ENCODE measurements around the gene DNAJC11.

The DNAJC11 gene

DNA sequence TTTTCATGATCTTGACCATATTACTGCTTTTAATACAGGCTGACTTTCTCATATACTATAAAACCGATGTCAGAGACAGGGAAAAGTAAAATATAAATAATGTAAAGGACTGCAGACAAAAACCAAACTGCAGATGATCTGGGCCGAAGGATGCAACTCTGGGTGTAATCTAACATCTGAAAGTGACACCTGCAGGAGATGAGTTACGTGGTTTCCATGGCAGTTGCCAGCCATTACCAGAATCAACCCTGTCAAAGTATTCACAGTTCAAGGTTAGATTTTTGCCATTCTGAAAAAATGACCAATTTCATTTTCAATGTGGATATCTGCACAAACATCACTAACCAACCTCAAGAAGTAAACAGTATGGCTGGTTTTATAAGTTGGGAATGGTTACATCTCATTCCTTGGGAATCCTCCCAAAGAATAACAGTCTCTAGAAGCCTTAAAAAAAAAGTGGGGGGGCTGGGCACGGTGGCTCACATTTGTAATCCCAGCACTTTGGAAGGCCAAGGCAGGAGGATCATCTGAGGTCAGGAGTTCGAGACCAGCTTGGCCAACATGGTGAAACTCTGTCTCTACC lies 27.7 kb downstream of the DNAJC11 start:
- Histone ChIP-seq H3K27me3 (ENCODE audit: insufficient read depth, poor library complexity, severe bottlenecking) (no peaks in the 10 kb centered on the region), H3K4me3 (replicated peaks; ENCODE audit: insufficient read depth, low read length) (no peak overlapping the region), H3K27ac (replicated peaks) (no peak overlapping the region)
- DNase-seq (ENCODE audit: low read depth in 1 of 2, low spot score in 1 of 2), result no peak
- TF ChIP-seq REST (IDR thresholded peaks at IDR 0.05; ENCODE audit: insufficient replicate concordance, low read depth), result no peak
- TF ChIP-seq, protein P1, sequence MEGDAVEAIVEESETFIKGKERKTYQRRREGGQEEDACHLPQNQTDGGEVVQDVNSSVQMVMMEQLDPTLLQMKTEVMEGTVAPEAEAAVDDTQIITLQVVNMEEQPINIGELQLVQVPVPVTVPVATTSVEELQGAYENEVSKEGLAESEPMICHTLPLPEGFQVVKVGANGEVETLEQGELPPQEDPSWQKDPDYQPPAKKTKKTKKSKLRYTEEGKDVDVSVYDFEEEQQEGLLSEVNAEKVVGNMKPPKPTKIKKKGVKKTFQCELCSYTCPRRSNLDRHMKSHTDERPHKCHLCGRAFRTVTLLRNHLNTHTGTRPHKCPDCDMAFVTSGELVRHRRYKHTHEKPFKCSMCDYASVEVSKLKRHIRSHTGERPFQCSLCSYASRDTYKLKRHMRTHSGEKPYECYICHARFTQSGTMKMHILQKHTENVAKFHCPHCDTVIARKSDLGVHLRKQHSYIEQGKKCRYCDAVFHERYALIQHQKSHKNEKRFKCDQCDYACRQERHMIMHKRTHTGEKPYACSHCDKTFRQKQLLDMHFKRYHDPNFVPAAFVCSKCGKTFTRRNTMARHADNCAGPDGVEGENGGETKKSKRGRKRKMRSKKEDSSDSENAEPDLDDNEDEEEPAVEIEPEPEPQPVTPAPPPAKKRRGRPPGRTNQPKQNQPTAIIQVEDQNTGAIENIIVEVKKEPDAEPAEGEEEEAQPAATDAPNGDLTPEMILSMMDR (IDR thresholded peaks at IDR 0.05; ENCODE audit: insufficient read depth, low read length), result no peak
- no peak for TF ChIP-seq GABPA (IDR thresholded peaks at IDR 0.05; ENCODE audit: low read depth)
- TF ChIP-seq SPI1 (IDR thresholded peaks at IDR 0.05; ENCODE audit: borderline replicate concordance, low read depth), result no peak
- TF ChIP-seq POLR2AphosphoS5 (IDR thresholded peaks at IDR 0.05; ENCODE audit: low read depth), result no peak

DNA sequence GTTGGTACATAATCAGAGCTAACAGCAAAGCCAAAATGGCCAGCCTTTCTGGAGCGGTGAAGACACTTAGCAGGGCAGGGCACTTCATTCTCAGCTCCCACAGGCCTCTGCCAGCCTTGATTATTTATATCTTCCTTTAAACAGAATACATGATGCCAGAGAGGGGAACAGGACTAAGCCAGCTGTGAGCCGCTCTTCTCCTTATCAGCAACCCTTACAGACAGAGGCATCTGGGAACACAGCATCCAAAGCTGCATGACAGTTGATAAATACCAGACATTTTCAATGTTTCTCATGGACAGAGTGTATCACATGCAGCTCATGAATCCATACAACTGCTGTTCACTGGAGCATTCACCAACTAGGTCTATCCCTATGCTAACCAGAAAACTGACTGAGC lies 29.1 kb downstream of the DNAJC11 start:
- no peak for TF ChIP-seq GABPA (IDR thresholded peaks at IDR 0.05; ENCODE audit: low read depth)
- TF ChIP-seq POLR2AphosphoS5 (IDR thresholded peaks at IDR 0.05; ENCODE audit: low read depth), result no peak
- TF ChIP-seq REST (IDR thresholded peaks at IDR 0.05; ENCODE audit: insufficient replicate concordance, low read depth), result no peak
- TF ChIP-seq, protein P1 (IDR thresholded peaks at IDR 0.05; ENCODE audit: insufficient read depth, low read length), result no peak
- no peak for TF ChIP-seq SPI1 (IDR thresholded peaks at IDR 0.05; ENCODE audit: borderline replicate concordance, low read depth)
- no peak overlapping the region for H3K4me3 ChIP-seq (replicated peaks; ENCODE audit: insufficient read depth, low read length)
- H3K27ac ChIP-seq (replicated peaks), result no peak overlapping the region
- DNase-seq (ENCODE audit: low read depth in 1 of 2, low spot score in 1 of 2), result no peak
- H3K27me3 ChIP-seq (ENCODE audit: insufficient read depth, poor library complexity, severe bottlenecking), result no peaks in the 10 kb centered on the region

DNA sequence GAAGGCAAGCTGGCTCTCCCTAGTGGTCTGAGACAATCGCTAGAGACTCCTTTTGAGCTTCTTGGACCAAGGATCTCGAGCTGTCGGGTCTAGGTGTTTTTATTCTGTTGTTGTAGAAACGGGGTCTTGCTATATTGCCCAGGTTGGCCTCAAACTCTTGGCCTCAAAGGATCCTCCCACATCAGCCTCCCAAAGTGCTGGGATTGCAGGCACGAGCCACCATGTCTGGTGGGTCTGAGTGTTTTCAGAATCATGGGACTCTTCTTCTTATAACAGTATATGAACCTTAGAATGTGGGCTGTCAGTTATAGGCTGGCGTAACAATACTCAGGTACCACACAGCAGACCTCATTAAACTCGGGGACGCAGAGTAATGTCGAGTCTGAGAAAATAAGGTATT lies 33.1 kb downstream of the DNAJC11 start:
- H3K27ac ChIP-seq (replicated peaks), result no peak overlapping the region
- TF ChIP-seq, protein P1 (IDR thresholded peaks at IDR 0.05; ENCODE audit: insufficient read depth, low read length), result no peak
- TF ChIP-seq POLR2AphosphoS5 (IDR thresholded peaks at IDR 0.05; ENCODE audit: low read depth) (no peak), SPI1 (IDR thresholded peaks at IDR 0.05; ENCODE audit: borderline replicate concordance, low read depth) (no peak), REST (IDR thresholded peaks at IDR 0.05; ENCODE audit: insufficient replicate concordance, low read depth) (no peak), GABPA (IDR thresholded peaks at IDR 0.05; ENCODE audit: low read depth) (no peak)
- H3K4me3 ChIP-seq (replicated peaks; ENCODE audit: insufficient read depth, low read length), result no peak overlapping the region
- H3K27me3 ChIP-seq (ENCODE audit: insufficient read depth, poor library complexity, severe bottlenecking), result no peaks in the 10 kb centered on the region
- DNase-seq (ENCODE audit: low read depth in 1 of 2, low spot score in 1 of 2), result no peak

Data from HL-60 (cell line).